GM13976 (cell line): ENCODE data around the gene SLC25A34.

Source experiments
- DNase-seq: peaks from one replicate; pipeline ENCODE4 v3.0.0; 2012; ENCODE audit warnings: low spot score
- CTCF ChIP-seq: IDR thresholded peaks from 2 replicates; pipeline ENCODE4 v1.5.1; 2012; ENCODE audit warnings: borderline replicate concordance, mild to moderate bottlenecking; ENCODE audit not compliant: insufficient read depth; ENCODE audit errors: extremely low read depth, missing control alignments, control extremely low read depth
- in situ Hi-C: fragments of 300-500 bp; cut with MboI; formaldehyde crosslinking; loops from one replicate; pipeline ENCODE4 v1.12.0; 2022; ENCODE audit warnings: low sequenced_read_pairs, mixed read lengths, inconsistent platforms; ENCODE audit not compliant: unreplicated experiment

The SLC25A34 gene

DNA sequence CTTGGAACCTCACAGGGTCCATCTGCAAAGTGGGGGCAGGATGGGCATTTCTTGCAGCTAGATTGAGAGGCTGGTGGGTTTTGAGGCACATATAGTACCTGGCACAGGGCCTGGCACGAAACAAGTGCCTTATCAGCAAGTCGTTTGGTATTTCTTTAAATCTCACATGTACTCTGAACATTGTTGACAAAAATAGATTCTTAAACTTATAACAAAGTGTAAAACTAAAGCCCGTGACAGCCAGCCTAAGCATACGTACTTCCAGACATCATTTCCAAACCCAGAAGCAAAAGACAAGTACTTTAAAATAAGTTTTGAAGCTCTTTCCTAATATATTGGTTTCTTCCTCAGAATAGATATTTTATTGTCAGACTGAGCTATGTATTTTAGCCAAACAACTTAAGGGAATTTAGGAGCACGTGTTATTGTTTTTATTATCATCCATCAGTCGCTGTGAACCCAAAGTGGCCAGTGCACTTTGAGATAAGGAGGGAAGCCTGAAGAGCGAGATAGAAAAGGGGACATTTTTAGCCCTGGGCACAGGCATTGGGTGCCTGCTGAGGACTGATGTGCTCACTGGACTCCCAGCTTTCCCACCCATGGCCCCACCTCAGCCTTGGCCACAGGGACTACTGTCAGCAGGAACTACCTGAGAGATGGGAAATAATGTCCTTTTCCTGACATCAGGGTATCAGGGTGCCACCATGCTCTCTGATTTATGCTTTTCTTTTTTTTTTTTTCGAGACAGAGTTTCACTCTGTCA lies 25.5 kb downstream of the SLC25A34 start:
- TF ChIP-seq CTCF, result no peak
- no peak for DNase-seq

DNA sequence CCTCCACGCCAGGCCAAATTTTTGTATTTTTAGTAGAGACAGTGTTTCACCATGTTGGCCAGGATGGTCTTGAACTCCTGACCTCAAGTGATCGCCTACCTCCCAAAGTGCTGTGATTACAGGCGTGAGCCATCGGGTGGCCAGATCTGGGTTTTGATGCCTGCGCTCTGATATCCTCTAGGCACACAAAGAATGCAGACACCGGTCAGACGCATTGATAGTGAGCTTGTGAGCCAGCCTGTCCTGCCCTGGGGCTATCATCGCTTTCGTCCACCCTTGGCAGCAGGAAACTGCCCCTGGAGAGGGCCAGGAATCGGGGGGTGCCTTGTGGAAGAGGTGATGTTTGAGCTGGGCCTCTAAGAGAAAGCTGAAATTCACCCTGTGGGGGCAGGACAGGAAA lies 26.5 kb downstream of the SLC25A34 start:
- in situ Hi-C loops, result no loop called here
- no peak for TF ChIP-seq CTCF
- no peak for DNase-seq

More for the DNA sequence above, 25.5 kb downstream of the SLC25A34 start:
- in situ Hi-C loops, result no loop called here

- TF ChIP-seq CTCF, result no peak
- DNase-seq, result no peak
- in situ Hi-C loops, result no loop called here
These were observed 28.3 kb downstream of the SLC25A34 start for GRCh38 chr1:15764269-15764764.

GRCh38 chr1:15764890-15765289 lies 28.8 kb downstream of the SLC25A34 start:
- TF ChIP-seq CTCF, result no peak
- no peak for DNase-seq
- in situ Hi-C loops, result no loop called here

DNA sequence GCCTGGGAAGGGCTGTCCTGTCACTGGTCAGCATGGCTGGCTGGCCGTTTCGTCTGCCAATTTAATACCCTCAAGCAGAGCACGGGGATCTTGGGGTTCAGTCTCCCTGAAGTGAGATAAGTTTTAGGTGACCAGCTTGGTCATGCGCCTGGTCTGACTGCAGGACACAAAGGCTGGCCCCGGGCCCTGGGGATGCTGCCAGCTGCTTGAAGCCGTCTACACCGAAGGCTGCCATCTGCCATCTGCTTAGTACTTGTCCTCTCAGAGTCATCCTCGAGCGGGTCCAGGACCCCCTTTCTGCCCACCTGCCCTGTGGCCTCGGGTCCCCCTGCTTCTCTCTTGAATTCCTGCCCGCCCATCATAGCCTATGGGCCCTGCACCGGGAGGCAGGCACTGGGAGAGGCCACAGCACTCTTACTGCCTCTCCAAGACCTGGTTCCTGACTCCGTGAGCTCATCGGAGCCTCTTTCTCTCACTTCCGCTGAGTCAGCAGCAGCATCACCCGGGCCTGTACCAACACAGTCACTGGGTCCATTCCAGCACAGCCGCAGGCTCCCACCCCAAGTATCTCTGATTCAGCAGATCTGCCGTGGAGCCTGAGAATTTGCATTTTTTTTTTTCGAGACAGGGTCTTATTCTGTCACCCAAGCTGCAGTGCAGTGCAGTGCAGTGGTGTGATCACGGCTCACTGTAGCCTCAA lies 29.6 kb downstream of the SLC25A34 start:
- DNase-seq, result no peak

DNA sequence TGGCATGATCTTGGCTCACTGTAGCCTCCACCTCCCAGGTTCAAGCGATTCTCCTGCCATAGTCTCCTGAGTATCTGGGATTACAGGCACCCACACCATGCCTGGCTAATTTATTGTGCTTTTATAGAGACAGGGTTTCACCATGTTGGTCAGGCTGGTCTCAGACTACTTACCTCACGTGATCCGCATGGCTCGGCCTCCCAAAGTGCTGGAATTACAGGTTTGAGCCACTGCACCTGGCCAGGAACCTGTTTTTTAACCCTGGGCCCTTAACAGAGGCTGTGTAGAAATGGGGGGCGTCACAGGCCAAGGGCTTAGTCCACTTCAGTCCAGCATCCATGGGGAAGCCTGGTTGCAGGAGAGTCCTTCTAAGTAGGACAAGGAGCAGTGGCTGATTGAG lies 31.9 kb downstream of the SLC25A34 start:
- no peak for DNase-seq
- TF ChIP-seq CTCF, result no peak
- in situ Hi-C loops, result no loop called here

More for the DNA sequence above, 29.6 kb downstream of the SLC25A34 start:
- in situ Hi-C loops, result no loop called here
- TF ChIP-seq CTCF, result no peak
